Measurements from ENCODE around the gene ADAMTS18. TPM values are rescaled to one million over a fixed set of nuclear protein-coding genes. Genes with fewer than 3 reads are reported as not detected.

Gene ADAMTS18
- total RNA-seq, 1 donor from 2014 or later, result not detected

GRCh38 chr16:77304877-77305276 is 130.0 kb downstream of the ADAMTS18 start:
- no peak for TF ChIP-seq CTCF (IDR thresholded peaks at IDR 0.05; ENCODE audit: borderline replicate concordance)
- no peaks in the 10 kb centered on the region for H3K9me3 ChIP-seq (replicated peaks)
- intact Hi-C loops (cut with micrococcal nuclease), result no loop called here
- no peak for DNase-seq
- no peaks in the 10 kb centered on the region for H3K36me3 ChIP-seq
- H3K4me1 ChIP-seq, result no peaks in the 10 kb centered on the region
- no peaks in the 10 kb centered on the region for H3K27me3 ChIP-seq (ENCODE audit: low read depth)
- H3K27ac ChIP-seq (replicated peaks), result no peak overlapping the region
- H3K4me3 ChIP-seq, result no peak overlapping the region

- no peak for DNase-seq
- no peaks in the 10 kb centered on the region for H3K36me3 ChIP-seq
- H3K9me3 ChIP-seq (replicated peaks), result no peaks in the 10 kb centered on the region
- no peak overlapping the region for H3K4me3 ChIP-seq
- no peak for TF ChIP-seq CTCF (IDR thresholded peaks at IDR 0.05; ENCODE audit: borderline replicate concordance)
- H3K4me1 ChIP-seq, result no peaks in the 10 kb centered on the region
- H3K27me3 ChIP-seq (ENCODE audit: low read depth), result peaks cover 3% of the 10 kb centered on the region
- intact Hi-C loops (cut with micrococcal nuclease), result no loop called here
- H3K27ac ChIP-seq (replicated peaks), result no peak overlapping the region
These were observed 130.7 kb downstream of the ADAMTS18 start for GRCh38 chr16:77304134-77304533.

- H3K27me3 ChIP-seq (ENCODE audit: low read depth), result peaks cover 3% of the 10 kb centered on the region
- intact Hi-C loops (cut with micrococcal nuclease), result no loop called here
- no peaks in the 10 kb centered on the region for H3K36me3 ChIP-seq
- H3K4me1 ChIP-seq, result no peaks in the 10 kb centered on the region
- no peak for TF ChIP-seq CTCF (IDR thresholded peaks at IDR 0.05; ENCODE audit: borderline replicate concordance)
- DNase-seq, result no peak
- H3K9me3 ChIP-seq (replicated peaks), result no peaks in the 10 kb centered on the region
- no peak overlapping the region for H3K4me3 ChIP-seq
- H3K27ac ChIP-seq (replicated peaks), result no peak overlapping the region
These were observed 132.2 kb downstream of the ADAMTS18 start for GRCh38 chr16:77302674-77303073.

- Histone ChIP-seq H3K27me3 (ENCODE audit: low read depth) (peaks cover 3% of the 10 kb centered on the region), H3K27ac (replicated peaks) (no peak overlapping the region), H3K9me3 (replicated peaks) (no peaks in the 10 kb centered on the region), H3K36me3 (no peaks in the 10 kb centered on the region), H3K4me1 (no peaks in the 10 kb centered on the region), H3K4me3 (no peak overlapping the region)
- DNase-seq, result no peak
- intact Hi-C loops (cut with micrococcal nuclease), result no loop called here
- no peak for TF ChIP-seq CTCF (IDR thresholded peaks at IDR 0.05; ENCODE audit: borderline replicate concordance)
These were observed 132.6 kb downstream of the ADAMTS18 start for GRCh38 chr16:77302249-77302648.

- no peak for TF ChIP-seq CTCF (IDR thresholded peaks at IDR 0.05; ENCODE audit: borderline replicate concordance)
- intact Hi-C loops (cut with micrococcal nuclease), result no loop called here
- H3K4me1 ChIP-seq, result no peaks in the 10 kb centered on the region
These were observed 134.6 kb downstream of the ADAMTS18 start for GRCh38 chr16:77300256-77300655.

GRCh38 chr16:77299395-77299794 is 135.4 kb downstream of the ADAMTS18 start:
- no peak for TF ChIP-seq CTCF (IDR thresholded peaks at IDR 0.05; ENCODE audit: borderline replicate concordance)
- H3K9me3 ChIP-seq (replicated peaks), result no peaks in the 10 kb centered on the region
- no peaks in the 10 kb centered on the region for H3K36me3 ChIP-seq
- peaks cover 3% of the 10 kb centered on the region for H3K27me3 ChIP-seq (ENCODE audit: low read depth)
- H3K27ac ChIP-seq (replicated peaks), result no peak overlapping the region
- no peak overlapping the region for H3K4me3 ChIP-seq
- no peak for DNase-seq
- intact Hi-C loops (cut with micrococcal nuclease), result no loop called here
- no peaks in the 10 kb centered on the region for H3K4me1 ChIP-seq

More at GRCh38 chr16:77300256-77300655, 134.6 kb downstream of the ADAMTS18 start:
- no peaks in the 10 kb centered on the region for H3K36me3 ChIP-seq
- no peak overlapping the region for H3K4me3 ChIP-seq
- DNase-seq, result no peak
- H3K27me3 ChIP-seq (ENCODE audit: low read depth), result peaks cover 3% of the 10 kb centered on the region
- no peak overlapping the region for H3K27ac ChIP-seq (replicated peaks)
- H3K9me3 ChIP-seq (replicated peaks), result no peaks in the 10 kb centered on the region

Measured in left ventricle myocardium inferior (tissue), 1 donor.